ENCODE measurements around the gene SLC49A4. TPM values are rescaled to one million over a fixed set of nuclear protein-coding genes. Genes with fewer than 3 reads are reported as not detected.

The SLC49A4 gene
- total RNA-seq, 1 donor from 2014 or later: 17.5 TPM

GRCh38 chr3:122892118-122892960 lies 97.5 kb downstream of the SLC49A4 start:
- Mint-ChIP-seq H3K9me3 (ENCODE audit: low read depth) (no peaks in the 10 kb centered on the region), H3K36me3 (ENCODE audit: insufficient read depth) (peaks cover 2% of the 10 kb centered on the region), H3K27ac (no peak overlapping the region), H3K4me3 (ENCODE audit: low read depth) (no peak overlapping the region), H3K4me1 (ENCODE audit: low read depth) (peaks cover 14% of the 10 kb centered on the region), H3K27me3 (peaks cover 7% of the 10 kb centered on the region)
- no peak for DNase-seq (ENCODE audit: low spot score, unreplicated experiment)
- no peak for TF ChIP-seq CTCF (IDR thresholded peaks at IDR 0.05; ENCODE audit: unreplicated experiment)

- Mint-ChIP-seq H3K36me3 (ENCODE audit: insufficient read depth) (peaks cover 2% of the 10 kb centered on the region), H3K4me1 (ENCODE audit: low read depth) (peaks cover 14% of the 10 kb centered on the region), H3K27ac (no peak overlapping the region), H3K4me3 (ENCODE audit: low read depth) (no peak overlapping the region), H3K27me3 (peaks cover 7% of the 10 kb centered on the region), H3K9me3 (ENCODE audit: low read depth) (no peaks in the 10 kb centered on the region)
- no peak for DNase-seq (ENCODE audit: low spot score, unreplicated experiment)
- TF ChIP-seq CTCF (IDR thresholded peaks at IDR 0.05; ENCODE audit: unreplicated experiment): no peak
Measured at GRCh38 chr3:122893282-122893681, 98.4 kb downstream of the SLC49A4 start.

- Mint-ChIP-seq H3K4me1 (ENCODE audit: low read depth) (peaks cover 13% of the 10 kb centered on the region), H3K36me3 (ENCODE audit: insufficient read depth) (peaks cover 2% of the 10 kb centered on the region), H3K4me3 (ENCODE audit: low read depth) (no peak overlapping the region), H3K27ac (no peak overlapping the region), H3K27me3 (peaks cover 7% of the 10 kb centered on the region), H3K9me3 (ENCODE audit: low read depth) (no peaks in the 10 kb centered on the region)
- no peak for TF ChIP-seq CTCF (IDR thresholded peaks at IDR 0.05; ENCODE audit: unreplicated experiment)
- no peak for DNase-seq (ENCODE audit: low spot score, unreplicated experiment)
Measured at GRCh38 chr3:122893754-122894668, 99.1 kb downstream of the SLC49A4 start.

GRCh38 chr3:122898298-122898697 lies 103.4 kb downstream of the SLC49A4 start:
- TF ChIP-seq CTCF (IDR thresholded peaks at IDR 0.05; ENCODE audit: unreplicated experiment): no peak
- Mint-ChIP-seq H3K27me3 (peaks cover 7% of the 10 kb centered on the region), H3K27ac (no peak overlapping the region), H3K36me3 (ENCODE audit: insufficient read depth) (no peaks in the 10 kb centered on the region), H3K9me3 (ENCODE audit: low read depth) (no peaks in the 10 kb centered on the region), H3K4me3 (ENCODE audit: low read depth) (no peak overlapping the region), H3K4me1 (ENCODE audit: low read depth) (no peaks in the 10 kb centered on the region)
- no peak for DNase-seq (ENCODE audit: low spot score, unreplicated experiment)

- H3K36me3 Mint-ChIP-seq (ENCODE audit: insufficient read depth): no peaks in the 10 kb centered on the region
- no peak overlapping the region for H3K27ac Mint-ChIP-seq
- no peaks in the 10 kb centered on the region for H3K27me3 Mint-ChIP-seq
- no peaks in the 10 kb centered on the region for H3K4me1 Mint-ChIP-seq (ENCODE audit: low read depth)
- peaks cover 4% of the 10 kb centered on the region for H3K9me3 Mint-ChIP-seq (ENCODE audit: low read depth)
- no peak for TF ChIP-seq CTCF (IDR thresholded peaks at IDR 0.05; ENCODE audit: unreplicated experiment)
- H3K4me3 Mint-ChIP-seq (ENCODE audit: low read depth): no peak overlapping the region
- no peak for DNase-seq (ENCODE audit: low spot score, unreplicated experiment)
Measured at GRCh38 chr3:122902326-122902725, 107.5 kb downstream of the SLC49A4 start.
